ENCODE results near the gene CTSD. TPM values are rescaled to one million over a fixed set of nuclear protein-coding genes. Genes with fewer than 3 reads are reported as not detected.
A peak's percentile ranks its signal among the peaks of the same experiment; 100 is the strongest.

Gene CTSD
- total RNA-seq, 1 donor, result 519 TPM

DNA sequence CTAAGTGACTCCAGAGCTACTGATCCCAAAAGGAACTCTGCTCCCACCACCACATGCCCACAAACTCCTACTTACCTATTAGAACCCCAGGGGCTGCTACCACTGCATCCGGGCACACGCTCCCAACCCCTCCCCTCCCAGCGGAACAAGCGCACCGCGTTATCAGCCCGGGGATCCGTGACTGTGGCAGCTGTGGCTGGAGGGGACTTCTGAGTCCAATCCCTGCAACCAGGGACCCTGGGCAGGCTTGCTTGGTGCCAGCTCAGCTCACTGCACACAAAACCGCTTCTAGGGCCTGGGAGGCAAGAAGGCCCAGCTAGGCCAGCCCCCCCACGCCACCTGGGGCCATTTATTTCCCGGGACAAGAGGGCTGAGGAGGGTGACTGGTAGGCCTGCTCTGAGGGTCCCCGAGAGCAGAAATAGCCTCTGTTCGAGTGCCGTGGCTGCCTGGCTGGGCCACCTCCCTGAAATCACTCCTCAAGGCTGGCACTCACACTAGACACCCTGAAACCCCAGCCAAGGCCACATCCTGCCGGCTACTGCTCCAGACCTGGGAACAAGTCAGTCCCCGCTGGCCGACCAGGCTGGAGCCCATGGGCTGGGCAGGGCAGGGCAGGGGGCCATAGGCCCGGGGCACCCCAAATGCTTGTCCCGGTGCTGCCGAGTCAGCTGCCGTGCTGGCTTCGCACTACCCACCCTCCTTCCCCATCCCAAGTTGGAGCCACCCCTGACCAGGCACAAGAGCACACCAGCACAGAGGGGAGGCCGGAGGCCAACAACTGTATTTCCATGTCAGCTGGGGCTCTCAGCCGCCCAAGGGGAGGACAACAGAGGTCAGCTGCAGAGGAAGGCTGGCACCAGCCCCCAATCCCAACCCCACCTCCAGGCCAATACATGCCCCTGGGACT is 11.5 kb downstream of the CTSD start:
- H2AFZ ChIP-seq (ENCODE audit: low read length), result no peak overlapping the region
- no peak for TF ChIP-seq CTCF (IDR thresholded peaks at IDR 0.05; ENCODE audit: extremely low read depth, low read depth, low read length)
- no peaks in the 10 kb centered on the region for H3K9me3 ChIP-seq (ENCODE audit: low read depth, low read length)
- peaks cover 24% of the 10 kb centered on the region for H3K79me2 ChIP-seq (ENCODE audit: insufficient read depth, low read length)
- no peak overlapping the region for H3K4me2 ChIP-seq (ENCODE audit: insufficient read depth, low read length)
- H3K36me3 ChIP-seq (ENCODE audit: insufficient read depth, low read length), result peaks cover 29% of the 10 kb centered on the region
- peak; percentile 89 for DNase-seq (ENCODE audit: insufficient read length, low spot score, missing footprints)
- H4K20me1 ChIP-seq (ENCODE audit: insufficient read depth, low read length), result peaks cover 25% of the 10 kb centered on the region
- peaks cover 32% of the 10 kb centered on the region for H3K4me1 ChIP-seq (ENCODE audit: insufficient read depth, low read length)
- H3K27me3 ChIP-seq (ENCODE audit: insufficient read depth, low read length), result no peaks in the 10 kb centered on the region
- H3K27ac ChIP-seq (ENCODE audit: low read depth, low read length), result peak overlapping the region; percentile 97
- H3K4me3 ChIP-seq (ENCODE audit: insufficient read depth, low read length), result no peak overlapping the region

GRCh38 chr11:1751531-1751921 is 12.2 kb downstream of the CTSD start:
- H3K4me1 ChIP-seq (ENCODE audit: insufficient read depth, low read length), result peaks cover 38% of the 10 kb centered on the region
- H3K4me2 ChIP-seq (ENCODE audit: insufficient read depth, low read length), result no peak overlapping the region
- H3K9me3 ChIP-seq (ENCODE audit: low read depth, low read length), result no peaks in the 10 kb centered on the region
- peak overlapping the region; percentile 97 for H3K27ac ChIP-seq (ENCODE audit: low read depth, low read length)
- H3K36me3 ChIP-seq (ENCODE audit: insufficient read depth, low read length), result peaks cover 29% of the 10 kb centered on the region
- peaks cover 26% of the 10 kb centered on the region for H3K79me2 ChIP-seq (ENCODE audit: insufficient read depth, low read length)
- no peak for DNase-seq (ENCODE audit: insufficient read length, low spot score, missing footprints)
- no peak overlapping the region for H2AFZ ChIP-seq (ENCODE audit: low read length)
- H4K20me1 ChIP-seq (ENCODE audit: insufficient read depth, low read length), result peaks cover 24% of the 10 kb centered on the region
- H3K27me3 ChIP-seq (ENCODE audit: insufficient read depth, low read length), result no peaks in the 10 kb centered on the region
- TF ChIP-seq CTCF (IDR thresholded peaks at IDR 0.05; ENCODE audit: extremely low read depth, low read depth, low read length), result no peak
- no peak overlapping the region for H3K4me3 ChIP-seq (ENCODE audit: insufficient read depth, low read length)

DNA sequence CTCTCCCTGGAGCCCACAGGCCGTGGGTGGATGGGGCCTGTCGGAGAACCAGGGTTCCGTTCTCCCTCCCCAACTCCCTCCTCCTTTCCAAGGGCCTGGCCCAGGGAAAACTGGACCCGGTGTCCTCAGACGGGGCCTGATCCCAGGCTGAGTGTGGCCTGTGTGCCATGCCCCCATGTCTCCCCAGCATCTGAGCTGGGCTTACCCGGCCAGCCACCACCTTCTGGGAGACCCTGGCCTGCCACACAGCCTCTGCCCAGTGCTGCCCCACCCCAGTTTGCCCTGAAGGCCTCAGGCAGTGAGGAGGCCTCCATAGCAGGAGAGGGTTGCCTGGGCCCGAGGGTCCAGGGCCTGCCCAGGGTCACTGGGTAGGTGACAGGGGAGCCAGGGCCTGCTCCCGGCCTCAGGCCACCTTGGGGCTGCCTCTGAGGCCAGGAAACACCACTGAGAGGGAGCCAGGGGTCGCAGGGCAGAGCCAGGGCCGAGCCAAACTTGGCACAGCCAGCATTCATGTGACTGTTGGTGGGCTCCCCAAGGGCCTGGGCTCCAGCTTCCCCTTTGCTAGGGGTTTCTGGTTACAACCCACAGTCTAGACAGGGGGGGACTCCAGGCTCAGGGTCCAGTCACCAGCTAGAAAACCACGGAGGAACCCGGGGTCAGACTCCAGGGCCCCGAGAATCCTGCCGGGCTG is 12.7 kb downstream of the CTSD start:
- Histone ChIP-seq H3K4me3 (ENCODE audit: insufficient read depth, low read length) (peak overlapping the region; percentile 87), H3K4me2 (ENCODE audit: insufficient read depth, low read length) (peak overlapping the region; percentile 94), H3K9me3 (ENCODE audit: low read depth, low read length) (no peaks in the 10 kb centered on the region), H3K79me2 (ENCODE audit: insufficient read depth, low read length) (peaks cover 28% of the 10 kb centered on the region), H2AFZ (ENCODE audit: low read length) (peak overlapping the region; percentile 54), H4K20me1 (ENCODE audit: insufficient read depth, low read length) (peaks cover 28% of the 10 kb centered on the region), H3K27ac (ENCODE audit: low read depth, low read length) (peak overlapping the region; percentile 97), H3K4me1 (ENCODE audit: insufficient read depth, low read length) (peaks cover 43% of the 10 kb centered on the region), H3K36me3 (ENCODE audit: insufficient read depth, low read length) (peaks cover 31% of the 10 kb centered on the region), H3K27me3 (ENCODE audit: insufficient read depth, low read length) (no peaks in the 10 kb centered on the region)
- peak; percentile 95 for DNase-seq (ENCODE audit: insufficient read length, low spot score, missing footprints)
- no peak for TF ChIP-seq CTCF (IDR thresholded peaks at IDR 0.05; ENCODE audit: extremely low read depth, low read depth, low read length)

DNA sequence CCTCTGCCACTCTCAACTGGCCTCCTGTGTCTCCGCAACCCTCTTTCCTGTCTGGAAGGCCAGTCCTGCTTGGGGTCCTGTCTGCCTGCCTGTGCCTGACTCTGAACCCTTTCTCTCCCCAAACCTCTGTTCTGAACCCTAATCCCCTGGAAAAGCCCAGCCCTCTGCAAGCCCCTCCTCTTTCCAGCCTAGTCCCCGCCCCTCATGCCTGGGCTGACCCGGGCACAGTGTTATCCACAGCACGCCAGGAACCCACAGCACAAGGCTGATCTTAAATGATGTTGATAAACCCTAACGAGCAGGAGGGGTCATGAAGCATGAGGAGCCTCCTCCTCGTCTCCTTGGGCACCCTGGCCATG is 13.3 kb downstream of the CTSD start, which contains the start of gene IFITM10:
Gene IFITM10, minus strand, starts transcription at position 115 of the 359 bp plus-strand sequence. CDS start 153 bp downstream, outside the sequence.
- no peaks in the 10 kb centered on the region for H3K27me3 ChIP-seq (ENCODE audit: insufficient read depth, low read length)
- DNase-seq (ENCODE audit: insufficient read length, low spot score, missing footprints), result peak; percentile 98
- H3K4me3 ChIP-seq (ENCODE audit: insufficient read depth, low read length), result peak within 1 kb of the TSS; percentile 87
- TF ChIP-seq CTCF (IDR thresholded peaks at IDR 0.05; ENCODE audit: extremely low read depth, low read depth, low read length), result no peak
- H2AFZ ChIP-seq (ENCODE audit: low read length), result peak within 1 kb of the TSS; percentile 54
- H3K79me2 ChIP-seq (ENCODE audit: insufficient read depth, low read length), result peaks cover 27% of the 10 kb centered on the region
- peaks cover 43% of the 10 kb centered on the region for H3K4me1 ChIP-seq (ENCODE audit: insufficient read depth, low read length)
- H3K9me3 ChIP-seq (ENCODE audit: low read depth, low read length), result no peaks in the 10 kb centered on the region
- peaks cover 31% of the 10 kb centered on the region for H3K36me3 ChIP-seq (ENCODE audit: insufficient read depth, low read length)
- H3K4me2 ChIP-seq (ENCODE audit: insufficient read depth, low read length), result peak within 1 kb of the TSS; percentile 94
- H3K27ac ChIP-seq (ENCODE audit: low read depth, low read length), result peak within 1 kb of the TSS; percentile 97
- H4K20me1 ChIP-seq (ENCODE audit: insufficient read depth, low read length), result peaks cover 31% of the 10 kb centered on the region
